A673 (cell line): ENCODE measurements around the gene COL19A1.

ENCODE experiments used
- EZH2 ChIP-seq: fragments of 200-600 bp; sonication (generic); IDR thresholded peaks from 2 replicates; pipeline ENCODE4 v1.6.1; 2017; ENCODE audit warnings: borderline replicate concordance, low read depth, mild to moderate bottlenecking, mixed read lengths, antibody characterized with exemption, low read length; ENCODE audit not compliant: poor library complexity, severe bottlenecking
- TF ChIP-seq, protein P1 (sequence below): fragments of 300-800, 200-600 bp; sonication (generic); conservative IDR thresholded peaks from 2 replicates; pipeline ENCODE4 v1.5.1; 2017; ENCODE audit warnings: low read depth, mild to moderate bottlenecking, antibody characterized with exemption, low read length, moderate library complexity, mixed read lengths

DNA sequence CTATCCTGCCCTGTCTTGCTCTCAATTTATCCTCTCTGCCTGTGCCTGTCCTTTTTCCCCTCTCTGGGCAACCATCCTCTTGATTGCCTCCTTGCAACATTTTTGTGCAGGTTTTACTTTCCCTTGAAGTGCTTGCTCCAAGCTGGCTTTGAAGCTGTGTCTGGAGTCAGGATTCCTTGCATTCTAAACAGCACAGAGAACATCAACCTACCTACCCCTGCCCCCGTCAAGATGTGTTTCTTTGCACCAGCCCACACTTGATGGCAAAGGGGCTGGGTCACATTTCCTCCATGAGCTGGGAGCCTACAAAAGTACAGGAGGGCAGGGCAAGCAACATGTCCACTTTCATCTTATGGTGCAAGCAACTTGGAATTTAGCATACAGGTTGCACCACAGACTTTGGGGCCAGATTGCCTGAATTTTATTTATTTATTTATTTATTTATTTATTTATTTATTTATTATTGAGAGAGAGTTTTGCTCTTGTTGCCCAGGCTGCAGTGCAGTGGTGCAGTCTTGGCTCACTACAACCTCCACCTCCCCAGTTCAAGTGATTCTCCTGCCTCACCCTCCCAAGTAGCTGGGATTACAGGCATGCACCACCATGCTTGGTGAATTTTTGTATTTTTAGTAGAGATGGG, 206.3 kb downstream of the COL19A1 start:
- TF ChIP-seq, protein P1, sequence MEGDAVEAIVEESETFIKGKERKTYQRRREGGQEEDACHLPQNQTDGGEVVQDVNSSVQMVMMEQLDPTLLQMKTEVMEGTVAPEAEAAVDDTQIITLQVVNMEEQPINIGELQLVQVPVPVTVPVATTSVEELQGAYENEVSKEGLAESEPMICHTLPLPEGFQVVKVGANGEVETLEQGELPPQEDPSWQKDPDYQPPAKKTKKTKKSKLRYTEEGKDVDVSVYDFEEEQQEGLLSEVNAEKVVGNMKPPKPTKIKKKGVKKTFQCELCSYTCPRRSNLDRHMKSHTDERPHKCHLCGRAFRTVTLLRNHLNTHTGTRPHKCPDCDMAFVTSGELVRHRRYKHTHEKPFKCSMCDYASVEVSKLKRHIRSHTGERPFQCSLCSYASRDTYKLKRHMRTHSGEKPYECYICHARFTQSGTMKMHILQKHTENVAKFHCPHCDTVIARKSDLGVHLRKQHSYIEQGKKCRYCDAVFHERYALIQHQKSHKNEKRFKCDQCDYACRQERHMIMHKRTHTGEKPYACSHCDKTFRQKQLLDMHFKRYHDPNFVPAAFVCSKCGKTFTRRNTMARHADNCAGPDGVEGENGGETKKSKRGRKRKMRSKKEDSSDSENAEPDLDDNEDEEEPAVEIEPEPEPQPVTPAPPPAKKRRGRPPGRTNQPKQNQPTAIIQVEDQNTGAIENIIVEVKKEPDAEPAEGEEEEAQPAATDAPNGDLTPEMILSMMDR = no peak
- no peak for TF ChIP-seq EZH2
